Measurements from ENCODE around the gene COTL1.

COTL1 gene

DNA sequence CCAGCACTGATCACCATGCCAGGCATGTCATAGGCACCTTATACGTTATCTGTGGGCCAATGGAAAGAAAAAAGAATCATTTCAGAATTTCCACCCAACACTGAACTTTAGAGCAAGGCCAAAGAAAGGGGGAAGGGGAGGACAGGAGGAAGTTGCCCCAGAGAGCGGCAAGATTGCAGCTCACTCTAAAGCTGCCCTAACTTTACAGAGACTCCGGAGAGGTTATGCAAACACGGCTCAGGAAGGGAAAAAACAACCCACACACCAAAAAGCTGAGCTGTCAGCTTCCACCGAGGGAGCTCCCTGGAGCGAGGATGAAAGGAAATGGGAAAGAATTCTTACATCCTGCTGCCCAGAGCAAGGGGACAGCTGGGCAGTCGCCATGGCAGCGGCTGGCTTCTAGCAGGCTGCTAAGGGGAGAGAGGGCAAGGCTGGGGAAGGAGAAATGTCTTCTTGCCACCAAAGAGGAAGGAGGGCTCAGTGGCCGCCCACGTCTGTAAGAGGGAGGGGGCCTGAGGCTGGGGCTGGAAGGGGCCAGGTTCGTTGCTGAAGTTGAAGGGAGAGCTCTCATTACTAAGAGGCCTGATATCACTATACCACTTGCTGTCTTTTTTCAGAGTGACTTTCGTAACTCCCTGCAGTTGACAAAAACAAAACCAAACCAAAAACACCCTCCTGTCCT is 18.2 kb downstream of the COTL1 start:
- peak; percentile 66 for ATAC-seq
- TF ChIP-seq ZNF70 (CRISPR knock-in tag; IDR thresholded peaks at IDR 0.05) = no peak
- TF ChIP-seq ZC3H10 (CRISPR knock-in tag; IDR thresholded peaks at IDR 0.05) = no peak
- TF ChIP-seq ZNF565 (CRISPR knock-in tag; conservative IDR thresholded peaks at IDR 0.05; ENCODE audit: low read depth) = no peak
- no peak for TF ChIP-seq TCF4 (CRISPR knock-in tag; IDR thresholded peaks at IDR 0.05; ENCODE audit: borderline replicate concordance)
- TF ChIP-seq ZFP3 (CRISPR knock-in tag; IDR thresholded peaks at IDR 0.05) = 0 out of 2 replicates have a peak, but pooled peaks have one; percentile 29
- no peak for TF ChIP-seq BACH2 (CRISPR knock-in tag; IDR thresholded peaks at IDR 0.05; ENCODE audit: borderline replicate concordance)
- no peak for TF ChIP-seq PPARA (CRISPR knock-in tag; IDR thresholded peaks at IDR 0.05; ENCODE audit: borderline replicate concordance)

DNA sequence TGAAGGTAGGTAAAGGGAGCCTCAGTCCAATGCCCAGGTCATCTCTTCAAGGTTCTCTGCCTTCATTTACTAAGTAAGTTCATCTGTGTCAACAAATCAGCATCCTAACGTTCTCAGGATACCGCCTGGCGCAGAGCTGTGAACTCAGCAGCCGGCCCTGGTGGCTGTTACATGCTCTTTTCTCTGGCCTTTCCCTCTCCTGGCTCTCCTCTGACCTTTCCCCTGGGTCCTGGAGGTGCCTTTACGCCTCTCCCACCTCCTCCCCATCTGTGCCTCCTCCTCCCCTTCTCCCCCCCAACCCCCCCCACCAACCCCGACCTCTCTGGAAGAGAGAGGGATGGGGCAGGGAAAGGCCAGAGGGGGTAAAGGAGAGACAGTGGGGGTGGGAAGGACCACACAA is 19.5 kb downstream of the COTL1 start:
- TF ChIP-seq, protein P1, sequence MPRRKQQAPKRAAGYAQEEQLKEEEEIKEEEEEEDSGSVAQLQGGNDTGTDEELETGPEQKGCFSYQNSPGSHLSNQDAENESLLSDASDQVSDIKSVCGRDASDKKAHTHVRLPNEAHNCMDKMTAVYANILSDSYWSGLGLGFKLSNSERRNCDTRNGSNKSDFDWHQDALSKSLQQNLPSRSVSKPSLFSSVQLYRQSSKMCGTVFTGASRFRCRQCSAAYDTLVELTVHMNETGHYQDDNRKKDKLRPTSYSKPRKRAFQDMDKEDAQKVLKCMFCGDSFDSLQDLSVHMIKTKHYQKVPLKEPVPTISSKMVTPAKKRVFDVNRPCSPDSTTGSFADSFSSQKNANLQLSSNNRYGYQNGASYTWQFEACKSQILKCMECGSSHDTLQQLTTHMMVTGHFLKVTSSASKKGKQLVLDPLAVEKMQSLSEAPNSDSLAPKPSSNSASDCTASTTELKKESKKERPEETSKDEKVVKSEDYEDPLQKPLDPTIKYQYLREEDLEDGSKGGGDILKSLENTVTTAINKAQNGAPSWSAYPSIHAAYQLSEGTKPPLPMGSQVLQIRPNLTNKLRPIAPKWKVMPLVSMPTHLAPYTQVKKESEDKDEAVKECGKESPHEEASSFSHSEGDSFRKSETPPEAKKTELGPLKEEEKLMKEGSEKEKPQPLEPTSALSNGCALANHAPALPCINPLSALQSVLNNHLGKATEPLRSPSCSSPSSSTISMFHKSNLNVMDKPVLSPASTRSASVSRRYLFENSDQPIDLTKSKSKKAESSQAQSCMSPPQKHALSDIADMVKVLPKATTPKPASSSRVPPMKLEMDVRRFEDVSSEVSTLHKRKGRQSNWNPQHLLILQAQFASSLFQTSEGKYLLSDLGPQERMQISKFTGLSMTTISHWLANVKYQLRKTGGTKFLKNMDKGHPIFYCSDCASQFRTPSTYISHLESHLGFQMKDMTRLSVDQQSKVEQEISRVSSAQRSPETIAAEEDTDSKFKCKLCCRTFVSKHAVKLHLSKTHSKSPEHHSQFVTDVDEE (CRISPR knock-in tag; IDR thresholded peaks at IDR 0.05) = no peak
- TF ChIP-seq SNAI2 (CRISPR knock-in tag; IDR thresholded peaks at IDR 0.05) = no peak
- no peak for TF ChIP-seq PPARA (CRISPR knock-in tag; IDR thresholded peaks at IDR 0.05; ENCODE audit: borderline replicate concordance)
- TF ChIP-seq ZNF8 (CRISPR knock-in tag; IDR thresholded peaks at IDR 0.05) = no peak
- no peak for TF ChIP-seq GLIS3 (CRISPR knock-in tag; IDR thresholded peaks at IDR 0.05)
- no peak for TF ChIP-seq RARB (CRISPR knock-in tag; IDR thresholded peaks at IDR 0.05)
- TF ChIP-seq, protein P2, sequence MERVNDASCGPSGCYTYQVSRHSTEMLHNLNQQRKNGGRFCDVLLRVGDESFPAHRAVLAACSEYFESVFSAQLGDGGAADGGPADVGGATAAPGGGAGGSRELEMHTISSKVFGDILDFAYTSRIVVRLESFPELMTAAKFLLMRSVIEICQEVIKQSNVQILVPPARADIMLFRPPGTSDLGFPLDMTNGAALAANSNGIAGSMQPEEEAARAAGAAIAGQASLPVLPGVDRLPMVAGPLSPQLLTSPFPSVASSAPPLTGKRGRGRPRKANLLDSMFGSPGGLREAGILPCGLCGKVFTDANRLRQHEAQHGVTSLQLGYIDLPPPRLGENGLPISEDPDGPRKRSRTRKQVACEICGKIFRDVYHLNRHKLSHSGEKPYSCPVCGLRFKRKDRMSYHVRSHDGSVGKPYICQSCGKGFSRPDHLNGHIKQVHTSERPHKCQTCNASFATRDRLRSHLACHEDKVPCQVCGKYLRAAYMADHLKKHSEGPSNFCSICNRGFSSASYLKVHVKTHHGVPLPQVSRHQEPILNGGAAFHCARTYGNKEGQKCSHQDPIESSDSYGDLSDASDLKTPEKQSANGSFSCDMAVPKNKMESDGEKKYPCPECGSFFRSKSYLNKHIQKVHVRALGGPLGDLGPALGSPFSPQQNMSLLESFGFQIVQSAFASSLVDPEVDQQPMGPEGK (CRISPR knock-in tag; IDR thresholded peaks at IDR 0.05; ENCODE audit: borderline replicate concordance) = no peak
- no peak for ATAC-seq

DNA sequence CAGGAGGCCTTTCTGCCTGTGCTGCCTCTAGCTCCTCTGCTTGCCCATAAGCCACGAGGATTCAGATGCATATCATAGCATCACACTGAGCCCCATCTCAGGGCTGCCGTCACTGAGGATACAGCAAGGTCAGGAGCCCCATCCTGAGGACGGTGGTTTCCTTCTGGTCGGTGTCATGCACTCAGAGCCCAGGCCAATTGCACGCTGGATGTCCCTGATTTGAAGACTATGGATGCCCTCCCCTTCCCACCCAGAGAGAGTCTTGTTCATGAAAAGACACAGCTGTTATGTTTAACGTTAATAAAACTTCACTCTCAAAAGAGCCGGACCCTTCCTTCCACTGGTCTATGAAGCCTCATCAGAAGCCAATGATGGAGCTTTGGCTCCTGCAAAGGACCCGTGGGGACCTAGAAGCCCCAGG is 19.9 kb downstream of the COTL1 start:
- no peak for ATAC-seq
- no peak for TF ChIP-seq ZNF70 (CRISPR knock-in tag; IDR thresholded peaks at IDR 0.05)
- TF ChIP-seq ZFP3 (CRISPR knock-in tag; IDR thresholded peaks at IDR 0.05) = no peak
- TF ChIP-seq ZNF8 (CRISPR knock-in tag; IDR thresholded peaks at IDR 0.05) = no peak
- TF ChIP-seq PPARA (CRISPR knock-in tag; IDR thresholded peaks at IDR 0.05; ENCODE audit: borderline replicate concordance) = no peak
- TF ChIP-seq, protein P3, sequence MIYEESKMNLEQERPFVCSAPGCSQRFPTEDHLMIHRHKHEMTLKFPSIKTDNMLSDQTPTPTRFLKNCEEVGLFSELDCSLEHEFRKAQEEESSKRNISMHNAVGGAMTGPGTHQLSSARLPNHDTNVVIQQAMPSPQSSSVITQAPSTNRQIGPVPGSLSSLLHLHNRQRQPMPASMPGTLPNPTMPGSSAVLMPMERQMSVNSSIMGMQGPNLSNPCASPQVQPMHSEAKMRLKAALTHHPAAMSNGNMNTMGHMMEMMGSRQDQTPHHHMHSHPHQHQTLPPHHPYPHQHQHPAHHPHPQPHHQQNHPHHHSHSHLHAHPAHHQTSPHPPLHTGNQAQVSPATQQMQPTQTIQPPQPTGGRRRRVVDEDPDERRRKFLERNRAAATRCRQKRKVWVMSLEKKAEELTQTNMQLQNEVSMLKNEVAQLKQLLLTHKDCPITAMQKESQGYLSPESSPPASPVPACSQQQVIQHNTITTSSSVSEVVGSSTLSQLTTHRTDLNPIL (CRISPR knock-in tag; IDR thresholded peaks at IDR 0.05; ENCODE audit: low read depth) = no peak
- no peak for TF ChIP-seq ZFP30 (CRISPR knock-in tag; IDR thresholded peaks at IDR 0.05)
- no peak for TF ChIP-seq TOX (CRISPR knock-in tag; IDR thresholded peaks at IDR 0.05; ENCODE audit: borderline replicate concordance)
- TF ChIP-seq BACH2 (CRISPR knock-in tag; IDR thresholded peaks at IDR 0.05; ENCODE audit: borderline replicate concordance) = no peak
- TF ChIP-seq, protein P2 (CRISPR knock-in tag; IDR thresholded peaks at IDR 0.05; ENCODE audit: borderline replicate concordance) = no peak
- TF ChIP-seq ZC3H10 (CRISPR knock-in tag; IDR thresholded peaks at IDR 0.05) = no peak
- no peak for TF ChIP-seq ZNF565 (CRISPR knock-in tag; conservative IDR thresholded peaks at IDR 0.05; ENCODE audit: low read depth)

DNA sequence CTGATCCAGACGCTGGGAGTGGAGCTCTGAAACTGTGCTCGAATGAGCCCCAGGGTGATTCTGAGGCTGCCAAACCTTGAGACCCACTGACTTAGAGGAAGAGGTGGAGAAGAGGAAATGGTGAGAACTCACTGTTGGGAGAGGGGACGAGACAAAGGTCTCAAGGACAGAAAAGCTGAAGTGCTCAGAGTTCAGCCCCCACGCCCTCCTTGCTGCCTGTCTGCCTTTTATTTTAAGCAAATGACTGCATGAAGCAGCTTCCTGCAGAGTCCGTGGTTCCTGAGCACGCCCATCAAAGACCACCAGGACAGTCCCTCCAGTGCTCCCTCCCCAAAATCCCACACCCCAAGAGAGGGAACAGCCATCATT is 20.4 kb downstream of the COTL1 start:
- no peak for ATAC-seq
- TF ChIP-seq TOX (CRISPR knock-in tag; IDR thresholded peaks at IDR 0.05; ENCODE audit: borderline replicate concordance) = no peak
- TF ChIP-seq, protein P4, sequence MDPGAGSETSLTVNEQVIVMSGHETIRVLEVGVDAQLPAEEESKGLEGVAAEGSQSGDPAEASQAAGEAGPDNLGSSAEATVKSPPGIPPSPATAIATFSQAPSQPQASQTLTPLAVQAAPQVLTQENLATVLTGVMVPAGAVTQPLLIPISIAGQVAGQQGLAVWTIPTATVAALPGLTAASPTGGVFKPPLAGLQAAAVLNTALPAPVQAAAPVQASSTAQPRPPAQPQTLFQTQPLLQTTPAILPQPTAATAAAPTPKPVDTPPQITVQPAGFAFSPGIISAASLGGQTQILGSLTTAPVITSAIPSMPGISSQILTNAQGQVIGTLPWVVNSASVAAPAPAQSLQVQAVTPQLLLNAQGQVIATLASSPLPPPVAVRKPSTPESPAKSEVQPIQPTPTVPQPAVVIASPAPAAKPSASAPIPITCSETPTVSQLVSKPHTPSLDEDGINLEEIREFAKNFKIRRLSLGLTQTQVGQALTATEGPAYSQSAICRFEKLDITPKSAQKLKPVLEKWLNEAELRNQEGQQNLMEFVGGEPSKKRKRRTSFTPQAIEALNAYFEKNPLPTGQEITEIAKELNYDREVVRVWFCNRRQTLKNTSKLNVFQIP (CRISPR knock-in tag; IDR thresholded peaks at IDR 0.05; ENCODE audit: borderline replicate concordance, low read depth) = no peak
- TF ChIP-seq, protein P2 (CRISPR knock-in tag; IDR thresholded peaks at IDR 0.05; ENCODE audit: borderline replicate concordance) = no peak
- no peak for TF ChIP-seq BACH2 (CRISPR knock-in tag; IDR thresholded peaks at IDR 0.05; ENCODE audit: borderline replicate concordance)
- no peak for TF ChIP-seq ZNF565 (CRISPR knock-in tag; conservative IDR thresholded peaks at IDR 0.05; ENCODE audit: low read depth)
- no peak for TF ChIP-seq TCF4 (CRISPR knock-in tag; IDR thresholded peaks at IDR 0.05; ENCODE audit: borderline replicate concordance)
- TF ChIP-seq ZNF70 (CRISPR knock-in tag; IDR thresholded peaks at IDR 0.05) = no peak
- TF ChIP-seq, protein P1 (CRISPR knock-in tag; IDR thresholded peaks at IDR 0.05) = no peak
- TF ChIP-seq GLIS3 (CRISPR knock-in tag; IDR thresholded peaks at IDR 0.05) = no peak
- TF ChIP-seq ZNF8 (CRISPR knock-in tag; IDR thresholded peaks at IDR 0.05) = no peak
- TF ChIP-seq ARNTL (CRISPR knock-in tag; IDR thresholded peaks at IDR 0.05; ENCODE audit: borderline replicate concordance, low read depth) = no peak
- no peak for TF ChIP-seq ZFP3 (CRISPR knock-in tag; IDR thresholded peaks at IDR 0.05)

All from SK-N-SH treated with all-trans-retinoic acid at 6 μM for 48 hours (cell line).